CD14-positive monocyte (primary cell): ENCODE measurements around the gene EFNB3. TPM values are rescaled to one million over a fixed set of nuclear protein-coding genes. Genes with fewer than 3 reads are reported as not detected.

Source experiments
- DNase-seq, 3 donors: peaks; one replicate each; pipeline ENCODE4 v3.0.0-alpha.2; 2011 to 2022
- H2AFZ ChIP-seq: 2 replicates; pipeline ENCODE4 v1.6.0; 2012; ENCODE audit warnings: mild to moderate bottlenecking, low read depth, low read length, inconsistent platforms; ENCODE audit not compliant: insufficient read depth, poor library complexity, severe bottlenecking
- H3K27ac ChIP-seq, 2 donors: 1 replicate in 1 of 2; 2 replicates in 1 of 2; pipeline ENCODE4 v1.5.1; 2012 to 2013; ENCODE audit warnings: low read length in 2 of 2, control low read depth in 1 of 2, inconsistent platforms in 1 of 2, low read depth in 1 of 2, mild to moderate bottlenecking in 1 of 2
- H3K27me3 ChIP-seq, 2 donors: one replicate each; pipeline versions ENCODE4 v1.6.0 to v1.6.1; 2011 to 2013; ENCODE audit warnings: low read length in 2 of 2; ENCODE audit not compliant: control insufficient read depth in 2 of 2, insufficient read depth in 2 of 2
- H3K36me3 ChIP-seq, 2 donors: replicated peaks in 1 of 2; 1 replicate in 1 of 2; 2 replicates in 1 of 2; pipeline versions ENCODE4 v1.5.1 to v1.6.1; 2012 to 2013; ENCODE audit warnings: low read length in 2 of 2, control low read depth in 1 of 2, inconsistent platforms in 1 of 2, mild to moderate bottlenecking in 1 of 2; ENCODE audit not compliant: insufficient read depth in 2 of 2, control insufficient read depth in 1 of 2
- H3K4me1 ChIP-seq, 2 donors: 1 replicate in 1 of 2; 2 replicates in 1 of 2; pipeline versions ENCODE4 v1.5.1 to v1.6.1; 2012 to 2013; ENCODE audit warnings: low read length in 2 of 2, control low read depth in 1 of 2, inconsistent platforms in 1 of 2, mild to moderate bottlenecking in 1 of 2, moderate library complexity in 1 of 2; ENCODE audit not compliant: insufficient read depth in 2 of 2, control insufficient read depth in 1 of 2
- H3K4me2 ChIP-seq: replicated peaks from 2 replicates; pipeline ENCODE3; 2012; ENCODE audit warnings: low read length, moderate library complexity, mild to moderate bottlenecking; ENCODE audit not compliant: poor library complexity, severe bottlenecking; ENCODE audit errors: extremely low read depth
- H3K4me3 ChIP-seq, 3 experiments: fragments of 200-600 bp in 1 of 3; sonication (generic) in 1 of 3; replicated peaks in 1 of 3; 1 replicate in 2 of 3; 2 replicates in 1 of 3; pipeline ENCODE4 v1.5.1; 2011 to 2013; ENCODE audit warnings: low read length in 3 of 3, mild to moderate bottlenecking in 3 of 3, control low read depth in 2 of 3, low read depth in 2 of 3, inconsistent platforms in 1 of 3, moderate library complexity in 1 of 3
- H3K79me2 ChIP-seq: 2 replicates; pipeline ENCODE4 v1.6.0; 2012; ENCODE audit warnings: mild to moderate bottlenecking, control low read depth, inconsistent platforms, low read length, moderate library complexity; ENCODE audit not compliant: insufficient read depth
- H3K9ac ChIP-seq: 2 replicates; pipeline ENCODE4 v1.6.0; 2017; ENCODE audit warnings: low read length, mild to moderate bottlenecking; ENCODE audit not compliant: insufficient read depth, poor library complexity, severe bottlenecking
- H3K9me3 ChIP-seq, 2 donors: replicated peaks in 1 of 2; 1 replicate in 1 of 2; 2 replicates in 1 of 2; pipeline versions ENCODE4 v1.5.1 to v1.6.1; 2012 to 2013; ENCODE audit warnings: low read length in 2 of 2, control low read depth in 1 of 2; ENCODE audit not compliant: control insufficient read depth in 1 of 2, insufficient read depth in 1 of 2
- H4K20me1 ChIP-seq: 2 replicates; pipeline ENCODE4 v1.6.0; 2012; ENCODE audit warnings: mild to moderate bottlenecking, low read length, control low read depth, moderate library complexity; ENCODE audit not compliant: insufficient read depth
- H3K27ac Mint-ChIP-seq, 7 donors: one replicate each; pipeline ENCODE4 v1.8.0; 2020; ENCODE audit warnings: mild to moderate bottlenecking in 7 of 7, mixed read lengths in 7 of 7, moderate library complexity in 6 of 7, inconsistent platforms in 2 of 7
- H3K27me3 Mint-ChIP-seq, 3 donors: one replicate each; pipeline ENCODE4 v1.8.0; 2021 to 2022; ENCODE audit warnings: low read depth in 3 of 3, mild to moderate bottlenecking in 3 of 3, mixed read lengths in 3 of 3, moderate library complexity in 3 of 3, inconsistent platforms in 1 of 3
- H3K36me3 Mint-ChIP-seq, 2 donors: one replicate each; pipeline ENCODE4 v1.8.0; 2020; ENCODE audit warnings: mixed read lengths in 2 of 2, inconsistent platforms in 1 of 2, mild to moderate bottlenecking in 1 of 2
- H3K4me1 Mint-ChIP-seq: one replicate; pipeline ENCODE4 v1.8.0; 2020; ENCODE audit warnings: mild to moderate bottlenecking, mixed read lengths
- H3K4me3 Mint-ChIP-seq, 2 donors: one replicate each; pipeline ENCODE4 v1.8.0; 2020; ENCODE audit warnings: mild to moderate bottlenecking in 2 of 2, mixed read lengths in 2 of 2, moderate library complexity in 1 of 2
- H3K9me3 Mint-ChIP-seq, 7 donors: one replicate each; pipeline ENCODE4 v1.8.0; 2020 to 2022; ENCODE audit warnings: mixed read lengths in 7 of 7, mild to moderate bottlenecking in 6 of 7, moderate library complexity in 6 of 7, inconsistent platforms in 2 of 7
- CTCF ChIP-seq: fragments of 200-600 bp; IDR thresholded peaks from one replicate; pipeline ENCODE4 v1.8.0; 2022; ENCODE audit warnings: antibody characterized with exemption, mild to moderate bottlenecking
- WGBS: methylation state at CpG from one replicate; pipeline ENCODE4 v1.1.5; 2013; ENCODE audit warnings: missing lambda C conversion rate; ENCODE audit not compliant: insufficient coverage; 5-methylcytosine and 5-hydroxymethylcytosine counted together
- intact Hi-C, 2 donors: fragments of 100-400 bp; cut with micrococcal nuclease; formaldehyde crosslinking; loops; one replicate each; pipeline versions ENCODE4 v1.15.0 to v1.15.1; 2023
- polyA plus RNA-seq, 3 donors: library from polyadenylated mRNA; depleted of rRNA in 1 of 3; unstranded in 2 of 3; stranded (reverse) in 1 of 3; fragments of 300-500 nt in 2 of 3; fragments of >200 nt in 1 of 3; fragmentation: Illumina TruSeq in 2 of 3; gene quantifications; 1 replicate in 2 of 3; 2 replicates in 1 of 3; pipeline ENCODE4 v1.2.3, GENCODE V29; 2012 to 2021

Gene EFNB3
- polyA plus RNA-seq, 3 donors: 0.01 TPM; not detected in 2

- H3K4me2 ChIP-seq: peak within 1 kb of the TSS; percentile 77
- peak within 1 kb of the TSS; percentile 85 to 99 (median 99) for H3K4me3 ChIP-seq
- peaks cover 0 to 2% (median 0%) of the 10 kb centered on the region in 7 donors for H3K9me3 Mint-ChIP-seq
- peaks cover 13 to 25% of the 10 kb centered on the region in 2 donors for H3K36me3 Mint-ChIP-seq
- no peaks in the 10 kb centered on the region for H3K27me3 Mint-ChIP-seq
- peaks cover 32% of the 10 kb centered on the region for H3K4me1 Mint-ChIP-seq
- peaks cover 0 to under 1% of the 10 kb centered on the region in 2 donors for H3K36me3 ChIP-seq
- H3K4me3 Mint-ChIP-seq: peak within 1 kb of the TSS; percentile 96 to 100
- H3K9me3 ChIP-seq: no peaks in the 10 kb centered on the region
- WGBS: under 1% methylated on average over 40 of the region's 51 CpGs
- DNase-seq: peak; percentile 95 to 97 (median 96)
- peak within 1 kb of the TSS; percentile 99 for H3K9ac ChIP-seq
- peak within 1 kb of the TSS; percentile 99 to 100 (median 100) for H3K27ac Mint-ChIP-seq
- H3K27me3 ChIP-seq: no peaks in the 10 kb centered on the region
- peak; percentile 100 for TF ChIP-seq CTCF
- intact Hi-C loops: loop anchor here (2.0 to 10.0 kb wide), 8 partner anchors 61 to 383 kb away; partner anchors contain the start of genes SAT2 (in 2 of the 2), CD68 (in 1 of the 2), EIF5A (in 1 of the 2) and FGF11 (in 1 of the 2)
- peaks cover 24 to 35% of the 10 kb centered on the region in 2 donors for H3K4me1 ChIP-seq
- H3K27ac ChIP-seq: peak within 1 kb of the TSS; percentile 100
- H2AFZ ChIP-seq: peak within 1 kb of the TSS; percentile 97
- H4K20me1 ChIP-seq: peaks cover 9% of the 10 kb centered on the region
- H3K79me2 ChIP-seq: peaks cover 45% of the 10 kb centered on the region
Observed at GRCh38 chr17:7687908-7688807, 16.8 kb upstream of the EFNB3 start, which contains the start of gene WRAP53. TSS of gene WRAP53 (plus strand) at chr17:7688477. CDS start at chr17:7688649, 172 bp downstream.

GRCh38 chr17:7688808-7689316, 16.1 kb upstream of the EFNB3 start:
- Histone ChIP-seq H3K4me3 (peak overlapping the region; percentile 85 to 99 (median 99)), H3K27ac (peak overlapping the region in 1 of 2 donors; percentile 100), H3K36me3 (peaks cover 0 to 3% of the 10 kb centered on the region in 2 donors), H3K4me2 (peak overlapping the region; percentile 77), H2AFZ (peak overlapping the region; percentile 97), H3K79me2 (peaks cover 38% of the 10 kb centered on the region), H3K9ac (peak overlapping the region; percentile 73), H3K27me3 (no peaks in the 10 kb centered on the region), H3K9me3 (no peaks in the 10 kb centered on the region), H4K20me1 (peaks cover 9% of the 10 kb centered on the region), H3K4me1 (peaks cover 24 to 35% of the 10 kb centered on the region in 2 donors)
- no peak for DNase-seq
- Mint-ChIP-seq H3K4me3 (peak overlapping the region; percentile 96 to 100), H3K36me3 (peaks cover 16 to 25% of the 10 kb centered on the region in 2 donors), H3K27me3 (no peaks in the 10 kb centered on the region), H3K27ac (peak overlapping the region; percentile 70 to 100 (median 100)), H3K9me3 (peaks cover 0 to 2% (median 0%) of the 10 kb centered on the region in 7 donors), H3K4me1 (peaks cover 32% of the 10 kb centered on the region)
- no peak for TF ChIP-seq CTCF
- 13% methylated on average over 7 of the region's 13 CpGs for WGBS
- intact Hi-C loops: loop anchor here (5.0 to 10.0 kb wide), 6 partner anchors 62 to 384 kb away; partner anchors contain the start of genes SAT2 (in 2 of the 2), EIF5A (in 1 of the 2), FGF11 (in 1 of the 2) and TMEM102 (in 1 of the 2)
